Lower lobe of right lung (tissue), 2 donors: ENCODE measurements around the gene AADAC. TPM values are rescaled to one million over a fixed set of nuclear protein-coding genes. Genes with fewer than 3 reads are reported as not detected.

Experiments used
- ATAC-seq, 2 donors: fragments of 200-7000 bp; cut with Tn5 transposase; one replicate each; pipeline ENCODE4 v1.9.1; 2020 to 2022; ENCODE audit warnings: mild to moderate bottlenecking in 2 of 2, moderate library complexity in 2 of 2
- DNase-seq: peaks from one replicate; pipeline ENCODE4 v3.0.0-alpha.2; 2020
- H3K27ac ChIP-seq: fragments of 200-600 bp; one replicate; pipeline ENCODE4 v1.8.0; 2022
- H3K27me3 ChIP-seq: fragments of 200-600 bp; one replicate; pipeline ENCODE4 v1.8.0; 2022; ENCODE audit warnings: low read depth
- H3K36me3 ChIP-seq: fragments of 200-600 bp; one replicate; pipeline ENCODE4 v1.8.0; 2022; ENCODE audit warnings: mild to moderate bottlenecking
- H3K4me1 ChIP-seq: fragments of 200-600 bp; one replicate; pipeline ENCODE4 v1.8.0; 2022
- H3K4me3 ChIP-seq: fragments of 200-600 bp; one replicate; pipeline ENCODE4 v1.8.0; 2022; ENCODE audit warnings: mild to moderate bottlenecking
- H3K9me3 ChIP-seq: fragments of 200-600 bp; one replicate; pipeline ENCODE4 v1.8.0; 2022
- intact Hi-C: fragments of 100-400 bp; cut with DNase I; formaldehyde crosslinking; loops from one replicate; pipeline ENCODE4 v1.11.0; 2022
- total RNA-seq: library from RNA; stranded (reverse); fragmentation: NEBNext Ultra II Directional; extraction: Animal tissue kit (Norgen Biotek cat#: 25700); gene quantifications from one replicate; pipeline ENCODE4 v1.2.1, GENCODE V29; 2021
- TF ChIP-seq, protein P1 (sequence below): fragments of 200-600 bp; IDR thresholded peaks from one replicate; pipeline ENCODE4 v1.8.0; 2022; ENCODE audit warnings: antibody characterized with exemption, mild to moderate bottlenecking
- donor health status: DM: no; HTN: yes; CAD: no; lungs with severe emphysema.

The AADAC gene
- total RNA-seq, 1 donor from 2014 or later = 5.6 TPM

DNA sequence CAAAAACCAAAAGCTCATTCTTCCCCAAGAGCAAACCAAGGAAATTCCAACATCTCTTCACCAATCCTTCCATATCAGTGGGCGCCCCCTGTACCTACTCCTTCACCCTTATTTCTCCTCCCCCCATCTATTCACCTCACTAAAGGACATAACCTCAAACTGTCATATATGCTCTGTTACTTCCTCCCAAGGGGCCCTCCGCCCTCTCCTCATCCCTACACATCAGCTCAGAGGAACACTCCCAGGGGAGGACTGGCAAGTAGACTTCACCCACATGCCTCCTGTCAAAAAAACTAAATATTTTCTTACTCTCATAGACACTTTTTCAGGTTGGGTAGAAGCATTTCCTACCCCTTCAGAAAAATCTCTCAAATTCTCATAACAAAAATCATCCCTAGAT is 2.4 kb upstream of the AADAC start:
- intact Hi-C loops = no loop called here
- H3K4me3 ChIP-seq = no peak overlapping the region
- no peaks in the 10 kb centered on the region for H3K36me3 ChIP-seq
- DNase-seq = no peak
- H3K27ac ChIP-seq = no peak overlapping the region
- TF ChIP-seq, protein P1, sequence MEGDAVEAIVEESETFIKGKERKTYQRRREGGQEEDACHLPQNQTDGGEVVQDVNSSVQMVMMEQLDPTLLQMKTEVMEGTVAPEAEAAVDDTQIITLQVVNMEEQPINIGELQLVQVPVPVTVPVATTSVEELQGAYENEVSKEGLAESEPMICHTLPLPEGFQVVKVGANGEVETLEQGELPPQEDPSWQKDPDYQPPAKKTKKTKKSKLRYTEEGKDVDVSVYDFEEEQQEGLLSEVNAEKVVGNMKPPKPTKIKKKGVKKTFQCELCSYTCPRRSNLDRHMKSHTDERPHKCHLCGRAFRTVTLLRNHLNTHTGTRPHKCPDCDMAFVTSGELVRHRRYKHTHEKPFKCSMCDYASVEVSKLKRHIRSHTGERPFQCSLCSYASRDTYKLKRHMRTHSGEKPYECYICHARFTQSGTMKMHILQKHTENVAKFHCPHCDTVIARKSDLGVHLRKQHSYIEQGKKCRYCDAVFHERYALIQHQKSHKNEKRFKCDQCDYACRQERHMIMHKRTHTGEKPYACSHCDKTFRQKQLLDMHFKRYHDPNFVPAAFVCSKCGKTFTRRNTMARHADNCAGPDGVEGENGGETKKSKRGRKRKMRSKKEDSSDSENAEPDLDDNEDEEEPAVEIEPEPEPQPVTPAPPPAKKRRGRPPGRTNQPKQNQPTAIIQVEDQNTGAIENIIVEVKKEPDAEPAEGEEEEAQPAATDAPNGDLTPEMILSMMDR = no peak
- no peak for ATAC-seq
- no peaks in the 10 kb centered on the region for H3K27me3 ChIP-seq
- no peaks in the 10 kb centered on the region for H3K9me3 ChIP-seq
- peaks cover 7% of the 10 kb centered on the region for H3K4me1 ChIP-seq

DNA sequence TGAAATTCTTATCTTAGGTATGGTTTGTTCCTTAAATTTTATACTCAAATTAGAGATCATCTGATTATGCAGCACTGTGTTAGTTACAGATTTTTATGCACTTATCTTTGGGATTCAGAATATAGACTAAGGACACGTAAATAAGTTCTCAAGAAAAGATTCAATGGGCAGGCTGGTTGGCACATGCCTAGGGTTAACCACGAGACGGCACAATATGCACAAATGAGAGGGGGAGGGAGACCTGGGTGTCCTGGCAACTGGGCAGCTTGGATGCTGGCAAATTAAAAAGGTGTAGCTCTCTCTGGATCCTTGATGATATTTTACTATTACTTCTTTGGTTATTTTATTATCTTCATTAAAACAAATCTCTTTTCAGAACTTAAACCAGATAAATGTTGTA is 672 bp downstream of the AADAC start:
- TF ChIP-seq, protein P1 = no peak
- DNase-seq (no peak), ATAC-seq (no peak)
- H3K27ac ChIP-seq = no peak overlapping the region
- no peaks in the 10 kb centered on the region for H3K27me3 ChIP-seq
- no peaks in the 10 kb centered on the region for H3K36me3 ChIP-seq
- peaks cover 7% of the 10 kb centered on the region for H3K4me1 ChIP-seq
- intact Hi-C loops = no loop called here
- no peaks in the 10 kb centered on the region for H3K9me3 ChIP-seq
- H3K4me3 ChIP-seq = no peak overlapping the region

DNA sequence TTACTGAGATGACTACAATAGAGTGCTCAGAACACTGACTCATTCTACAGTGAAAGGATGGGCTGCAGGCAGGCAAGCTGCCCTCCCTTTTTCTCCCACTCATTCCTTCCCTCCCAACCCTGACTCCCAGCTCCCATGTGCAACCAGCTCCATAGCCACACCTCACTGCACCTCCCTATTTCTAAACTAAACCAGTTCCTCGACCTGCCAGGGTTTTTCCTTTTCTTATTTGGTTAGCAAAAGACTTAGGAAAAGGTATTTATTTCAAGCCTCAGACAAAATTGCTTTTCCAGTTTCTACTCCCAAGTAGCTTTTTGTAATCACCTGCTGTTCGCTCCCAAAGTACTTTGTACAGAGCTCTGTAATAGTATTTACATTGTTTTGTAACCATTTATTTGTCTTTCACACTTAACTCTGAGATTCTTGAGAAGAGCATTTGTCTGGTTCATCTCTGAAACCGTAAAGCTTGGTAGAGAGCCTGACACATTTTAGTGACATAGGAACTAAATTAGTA is 2.2 kb downstream of the AADAC start:
- Histone ChIP-seq H3K27ac (no peak overlapping the region), H3K4me1 (peaks cover 7% of the 10 kb centered on the region), H3K4me3 (no peak overlapping the region), H3K27me3 (no peaks in the 10 kb centered on the region), H3K36me3 (no peaks in the 10 kb centered on the region), H3K9me3 (no peaks in the 10 kb centered on the region)
- ATAC-seq (peak; percentile 86 to 94), DNase-seq (no peak)
- intact Hi-C loops = no loop called here
- TF ChIP-seq, protein P1 = no peak

DNA sequence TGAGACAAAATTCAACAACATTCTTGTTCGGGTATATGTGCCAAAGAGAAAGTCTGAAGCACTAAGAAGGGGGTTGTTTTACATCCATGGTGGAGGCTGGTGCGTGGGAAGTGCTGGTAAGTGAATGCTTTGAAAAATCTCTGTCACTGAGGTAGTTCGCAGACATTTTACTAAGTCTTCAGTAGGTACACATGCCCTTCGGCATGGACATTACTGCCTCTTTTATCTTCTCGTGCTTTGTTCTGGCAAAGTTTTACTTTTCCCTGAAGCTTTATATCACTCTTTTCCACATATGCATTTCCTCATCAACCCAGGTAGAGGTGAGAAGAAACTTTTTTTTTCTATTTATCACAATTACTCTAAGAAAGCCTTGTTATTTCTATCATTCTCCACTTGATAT is 3.6 kb downstream of the AADAC start:
- no peaks in the 10 kb centered on the region for H3K27me3 ChIP-seq
- no peak overlapping the region for H3K4me3 ChIP-seq
- no peak overlapping the region for H3K27ac ChIP-seq
- no peaks in the 10 kb centered on the region for H3K9me3 ChIP-seq
- no peak for DNase-seq
- no peak for ATAC-seq
- peaks cover 7% of the 10 kb centered on the region for H3K4me1 ChIP-seq
- no peaks in the 10 kb centered on the region for H3K36me3 ChIP-seq
- TF ChIP-seq, protein P1 = no peak
- intact Hi-C loops = no loop called here

DNA sequence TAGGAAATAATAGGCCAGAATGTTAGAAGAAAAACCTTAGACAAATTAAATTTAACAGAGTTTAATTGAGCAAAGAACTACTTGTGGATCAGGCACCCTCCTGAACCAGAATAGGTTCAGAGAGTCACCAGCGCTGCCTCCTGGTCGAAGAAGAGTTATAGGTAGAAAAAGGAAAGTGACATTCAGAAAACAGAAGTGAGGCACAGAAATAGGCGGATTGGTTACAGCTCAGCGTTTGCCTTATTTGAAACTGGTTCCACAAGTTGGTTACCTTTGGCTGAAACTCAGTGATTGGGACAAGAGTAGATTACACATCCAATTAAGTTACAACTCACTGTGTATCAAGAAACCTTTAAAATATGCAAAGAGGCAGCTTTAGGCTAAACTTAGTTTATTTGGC is 4.4 kb downstream of the AADAC start:
- Histone ChIP-seq H3K36me3 (no peaks in the 10 kb centered on the region), H3K27me3 (no peaks in the 10 kb centered on the region), H3K27ac (no peak overlapping the region), H3K4me1 (peaks cover 7% of the 10 kb centered on the region), H3K4me3 (no peak overlapping the region), H3K9me3 (no peaks in the 10 kb centered on the region)
- TF ChIP-seq, protein P1 = no peak
- ATAC-seq (no peak), DNase-seq (no peak)
- intact Hi-C loops = no loop called here

DNA sequence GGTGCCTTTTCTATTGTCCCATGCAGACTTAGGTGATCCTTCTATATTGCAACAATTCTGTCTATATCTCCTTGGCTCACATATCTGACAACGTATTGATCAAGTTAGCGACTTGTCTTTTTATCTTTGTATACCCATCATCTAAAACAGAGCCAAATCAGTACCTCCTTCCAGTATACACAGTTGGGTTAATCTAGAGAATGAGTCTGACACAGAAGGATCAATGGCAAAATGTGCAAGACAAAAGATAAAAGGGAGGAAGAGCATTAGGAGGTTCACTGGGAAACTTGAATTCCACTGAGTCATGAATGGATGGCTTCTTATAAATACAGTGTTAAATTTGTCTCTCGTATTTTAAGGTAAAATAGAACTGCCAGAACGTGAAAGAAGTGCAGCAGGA is 6.0 kb downstream of the AADAC start:
- intact Hi-C loops = no loop called here

More for the DNA sequence above, 6.0 kb downstream of the AADAC start:
- ATAC-seq (no peak), DNase-seq (no peak)
- Histone ChIP-seq H3K4me1 (peaks cover 7% of the 10 kb centered on the region), H3K27ac (no peak overlapping the region), H3K4me3 (no peak overlapping the region), H3K27me3 (no peaks in the 10 kb centered on the region), H3K36me3 (no peaks in the 10 kb centered on the region), H3K9me3 (no peaks in the 10 kb centered on the region)
- TF ChIP-seq, protein P1 = no peak
